Gastroesophageal sphincter (tissue), 3 donors: ENCODE data around the gene OTOGL.

ENCODE experiments used
- CTCF ChIP-seq, 4 experiments: fragments of 200-600 bp in 2 of 4; fragments of 450-650 bp in 2 of 4; sonication (generic) in 1 of 4; IDR thresholded peaks; one replicate each; pipeline ENCODE4 v1.5.1; 2017 to 2019; ENCODE audit warnings: antibody characterized with exemption in 4 of 4, mild to moderate bottlenecking in 2 of 4, moderate library complexity in 2 of 4
- EP300 ChIP-seq: sonication (generic); formaldehyde crosslinking; IDR thresholded peaks from one replicate; pipeline ENCODE4 v1.6.1; 2017; ENCODE audit warnings: antibody characterized with exemption, mild to moderate bottlenecking
- POLR2A ChIP-seq, 2 donors: fragments of 450-650 bp; IDR thresholded peaks; one replicate each; pipeline ENCODE4 v1.6.1; 2017; ENCODE audit warnings: antibody characterized with exemption in 2 of 2, mild to moderate bottlenecking in 2 of 2, moderate library complexity in 1 of 2
- POLR2AphosphoS5 ChIP-seq: sonication (generic); formaldehyde crosslinking; IDR thresholded peaks from one replicate; pipeline ENCODE4 v1.6.1; 2017; ENCODE audit warnings: antibody characterized with exemption

- no peak for TF ChIP-seq CTCF (IDR thresholded peaks at IDR 0.05)
- TF ChIP-seq POLR2A (IDR thresholded peaks at IDR 0.05), result no peak
- TF ChIP-seq EP300, result no peak
- no peak for TF ChIP-seq POLR2AphosphoS5
These were observed 36.3 kb downstream of the OTOGL start for GRCh38 chr12:80135624-80136023.
